ENCODE results near the gene HMX2. TPM values are rescaled to one million over a fixed set of nuclear protein-coding genes. Genes with fewer than 3 reads are reported as not detected.

The HMX2 gene
- total RNA-seq, 1 experiment from 2014 or later: 2.7 TPM

DNA sequence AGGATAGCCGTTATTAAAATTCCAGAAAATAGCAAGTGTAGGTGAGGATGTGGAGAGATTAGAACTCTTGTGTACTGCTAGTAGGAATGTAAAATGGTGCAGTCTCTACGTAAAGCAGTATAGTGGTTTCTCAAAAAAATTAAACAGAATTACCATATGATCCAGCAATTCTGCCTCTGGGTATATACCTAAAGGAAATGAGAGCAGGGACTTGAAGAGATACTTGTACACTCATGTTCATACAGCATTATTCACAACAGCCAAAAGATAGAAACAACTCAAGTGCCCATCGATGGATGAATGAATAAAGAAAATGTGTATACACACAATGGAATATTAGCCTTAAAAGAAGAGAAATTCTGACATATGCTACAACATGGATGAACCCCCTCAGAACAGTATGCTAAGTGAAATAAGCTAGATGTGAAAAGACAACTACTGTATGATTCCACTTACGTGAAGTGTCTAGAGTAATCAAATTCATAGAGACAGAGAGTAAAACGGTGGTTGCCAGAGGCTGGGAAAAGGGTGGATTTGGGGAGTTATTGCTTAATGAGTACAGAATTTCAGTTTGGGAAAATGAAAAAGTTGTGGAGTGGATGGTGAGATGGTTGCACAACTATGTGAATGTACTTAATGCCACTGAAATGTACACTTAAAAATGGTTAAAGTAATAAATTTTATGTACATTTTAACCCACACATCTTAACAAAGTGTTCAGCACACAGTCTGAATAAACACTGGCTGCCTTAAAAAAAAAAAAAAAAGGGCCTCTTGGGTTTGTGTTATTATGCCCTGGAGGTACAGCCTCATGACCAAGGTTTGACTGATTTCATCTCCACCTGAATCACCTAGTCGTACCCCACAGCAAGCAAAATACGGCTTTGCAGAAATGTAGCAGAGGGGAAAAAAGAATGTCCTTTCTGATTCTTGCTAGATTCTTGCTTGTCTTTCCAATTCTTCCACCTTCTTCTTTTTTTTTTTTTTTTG, 32.5 kb downstream of the HMX2 start:
- no peak for TF ChIP-seq SIN3A (IDR thresholded peaks at IDR 0.05; ENCODE audit: borderline replicate concordance, insufficient read depth, low read depth, low read length)
- no peak for TF ChIP-seq TCF7L2 (IDR thresholded peaks at IDR 0.05; ENCODE audit: low read depth, low read length)
- TF ChIP-seq REST (IDR thresholded peaks at IDR 0.05; ENCODE audit: insufficient read depth in 1 of 2, low read depth in 2 of 2, low read length in 1 of 2): no peak
- no peak for TF ChIP-seq POLR2AphosphoS5 (IDR thresholded peaks at IDR 0.05; ENCODE audit: low read depth, low read length)
- no peak for TF ChIP-seq CTCF (IDR thresholded peaks at IDR 0.05)
- intact Hi-C loops (cut with micrococcal nuclease; ENCODE audit: unreplicated experiment): no loop called here

DNA sequence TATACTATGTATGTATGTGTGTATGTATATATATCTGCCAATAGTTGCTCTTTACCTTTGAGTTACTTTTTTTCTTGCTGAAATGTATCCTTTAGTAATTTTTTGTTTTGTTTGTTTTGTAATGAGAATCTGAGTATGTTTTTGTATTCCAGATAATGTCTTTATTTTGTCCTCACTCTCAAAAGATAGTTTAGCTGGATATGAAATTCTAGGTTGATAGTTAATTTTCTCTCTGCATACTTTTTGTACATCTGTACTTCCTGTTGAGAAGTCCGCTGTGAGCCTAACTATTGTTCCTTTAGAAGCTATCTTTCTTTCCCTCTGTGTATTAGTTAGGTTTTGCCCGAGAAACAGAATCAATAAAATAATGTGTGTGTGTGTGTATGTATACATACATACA, 35.8 kb downstream of the HMX2 start:
- DNase-seq (ENCODE audit: low read depth, low spot score) (no peak), ATAC-seq (no peak)
- no peak for TF ChIP-seq CTCF (IDR thresholded peaks at IDR 0.05)
- intact Hi-C loops (cut with micrococcal nuclease; ENCODE audit: unreplicated experiment) (no loop called here), in situ Hi-C loops (cut with HindIII; ENCODE audit: low pct_unique_long_range_greater_than_20kb, low sequenced_read_pairs) (no loop called here)
- BruUV-seq (replicated peaks): no TSS peak
- POLR2A ChIA-PET: no interaction called here
- Histone ChIP-seq H3K36me3 (ENCODE audit: control insufficient read depth, insufficient read depth, low read length) (no peaks in the 10 kb centered on the region), H3K27me3 (ENCODE audit: control insufficient read depth, insufficient read depth, low read length) (no peaks in the 10 kb centered on the region), H3K9me3 (ENCODE audit: control insufficient read depth, insufficient read depth, low read depth, low read length) (peaks cover 11% of the 10 kb centered on the region; the same call in 1 of the 2 replicates), H3K4me3 (ENCODE audit: low read depth in 2 of 2, low read length in 2 of 2) (no peak overlapping the region), H3K27ac (ENCODE audit: low read length) (no peak overlapping the region), H3K4me1 (ENCODE audit: control insufficient read depth, insufficient read depth, low read length) (no peaks in the 10 kb centered on the region)
- CTCF ChIA-PET: no interaction called here

More for the DNA sequence above, 32.5 kb downstream of the HMX2 start:
- no TSS peak for BruUV-seq (replicated peaks)
- Histone ChIP-seq H3K27ac (ENCODE audit: low read length) (no peak overlapping the region), H3K9me3 (ENCODE audit: control insufficient read depth, insufficient read depth, low read depth, low read length) (peaks cover 11% of the 10 kb centered on the region; the same call in 1 of the 2 replicates), H3K36me3 (ENCODE audit: control insufficient read depth, insufficient read depth, low read length) (no peaks in the 10 kb centered on the region), H3K4me1 (ENCODE audit: control insufficient read depth, insufficient read depth, low read length) (no peaks in the 10 kb centered on the region), H3K27me3 (ENCODE audit: control insufficient read depth, insufficient read depth, low read length) (no peaks in the 10 kb centered on the region), H3K4me3 (ENCODE audit: low read depth in 2 of 2, low read length in 2 of 2) (no peak overlapping the region)
- ATAC-seq (no peak), DNase-seq (ENCODE audit: low read depth, low spot score) (no peak)
- in situ Hi-C loops (cut with HindIII; ENCODE audit: low pct_unique_long_range_greater_than_20kb, low sequenced_read_pairs): no loop called here
- ChIA-PET CTCF (no interaction called here), POLR2A (no interaction called here)

Data from Panc1 (cell line).